Measurements from ENCODE around the gene CRYL1. TPM values are rescaled to one million over a fixed set of nuclear protein-coding genes. Genes with fewer than 3 reads are reported as not detected.

The CRYL1 gene
- total and polyA plus RNA-seq, 2 of the 13 experiments (the other 11 are each of a cell fraction or from before 2014, with no cell fraction given) = 57.2 to 115 TPM

DNA sequence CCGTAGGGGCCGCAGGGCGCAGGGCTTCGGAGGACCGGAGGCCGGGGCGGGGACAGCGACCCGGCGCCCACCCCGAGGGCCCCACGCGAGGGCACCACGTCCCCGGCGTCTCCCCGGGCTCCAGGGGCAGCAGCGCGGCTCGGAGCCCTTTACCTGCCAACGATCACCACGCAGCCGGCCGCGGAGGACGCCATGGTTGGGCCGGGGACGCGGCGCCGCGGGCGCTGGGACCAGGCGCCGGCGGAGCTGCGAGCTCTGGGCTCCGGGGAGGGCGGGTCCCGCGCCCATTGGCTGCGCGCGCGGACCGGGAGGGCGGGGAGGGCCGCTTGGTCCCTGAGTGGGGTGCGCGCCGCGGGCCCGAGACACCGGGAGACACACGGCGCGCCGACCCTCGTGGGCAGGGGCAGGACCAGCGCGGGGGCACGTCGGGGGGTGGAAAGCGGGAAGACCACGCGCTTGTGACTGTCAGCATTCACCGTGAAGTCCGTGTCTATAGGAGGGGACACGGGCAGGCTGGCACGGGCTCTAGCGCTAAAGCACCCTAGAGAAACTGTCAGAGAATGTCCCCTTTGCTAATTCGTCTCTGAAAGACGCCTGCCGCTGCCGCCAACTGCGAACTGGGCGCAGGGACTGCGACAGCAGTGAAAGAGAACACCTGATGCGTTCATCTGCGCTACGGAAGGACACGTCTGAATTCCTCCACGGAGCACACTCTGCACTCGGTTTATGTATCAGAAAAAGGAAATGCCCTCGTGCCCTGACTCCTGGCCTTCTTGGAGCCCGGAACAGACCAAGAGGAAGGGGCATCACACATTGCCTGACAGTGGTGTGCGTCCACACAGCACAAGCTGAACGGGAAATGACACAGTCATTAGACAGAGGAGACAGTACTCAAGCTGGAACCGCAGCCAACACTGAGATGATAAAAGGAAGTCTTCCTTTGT is at the start of gene CRYL1 (continued):
- TF ChIP-seq ZNF749 (CRISPR knock-in tag; IDR thresholded peaks at IDR 0.05; ENCODE audit: borderline replicate concordance) = no peak
- no peak for TF ChIP-seq ZNF441 (CRISPR knock-in tag; IDR thresholded peaks at IDR 0.05; ENCODE audit: borderline replicate concordance)
- TF ChIP-seq ZNF333 (CRISPR knock-in tag; IDR thresholded peaks at IDR 0.05; ENCODE audit: borderline replicate concordance) = no peak
- peak; percentile 70; the same call in 1 of the 2 replicates for TF ChIP-seq ZFP82 (CRISPR knock-in tag; IDR thresholded peaks at IDR 0.05; ENCODE audit: borderline replicate concordance)
- no peak for TF ChIP-seq ZNF260 (CRISPR knock-in tag; IDR thresholded peaks at IDR 0.05; ENCODE audit: borderline replicate concordance, low read depth)
- no peak for TF ChIP-seq ZNF484 (CRISPR knock-in tag; IDR thresholded peaks at IDR 0.05; ENCODE audit: borderline replicate concordance, low read depth)
- no peak for TF ChIP-seq MZF1 (CRISPR knock-in tag; IDR thresholded peaks at IDR 0.05; ENCODE audit: borderline replicate concordance)
- TF ChIP-seq GFI1 (CRISPR knock-in tag; IDR thresholded peaks at IDR 0.05; ENCODE audit: borderline replicate concordance) = peak; percentile 64; the same call in 1 of the 2 replicates
- no peak for TF ChIP-seq TBX3 (IDR thresholded peaks at IDR 0.05; ENCODE audit: borderline replicate concordance)
- TF ChIP-seq PPARG (CRISPR knock-in tag; conservative IDR thresholded peaks at IDR 0.05) = no peak
- TF ChIP-seq NFKB2 (CRISPR knock-in tag; IDR thresholded peaks at IDR 0.05; ENCODE audit: borderline replicate concordance) = peak; percentile 65; the same call in 1 of the 2 replicates
- TF ChIP-seq MIXL1 (CRISPR knock-in tag; IDR thresholded peaks at IDR 0.05) = 0 out of 2 replicates have a peak, but pooled peaks have one; percentile 14
- TF ChIP-seq MED8 (CRISPR knock-in tag; IDR thresholded peaks at IDR 0.05; ENCODE audit: insufficient replicate concordance) = peak; percentile 56
- TF ChIP-seq, protein P1, sequence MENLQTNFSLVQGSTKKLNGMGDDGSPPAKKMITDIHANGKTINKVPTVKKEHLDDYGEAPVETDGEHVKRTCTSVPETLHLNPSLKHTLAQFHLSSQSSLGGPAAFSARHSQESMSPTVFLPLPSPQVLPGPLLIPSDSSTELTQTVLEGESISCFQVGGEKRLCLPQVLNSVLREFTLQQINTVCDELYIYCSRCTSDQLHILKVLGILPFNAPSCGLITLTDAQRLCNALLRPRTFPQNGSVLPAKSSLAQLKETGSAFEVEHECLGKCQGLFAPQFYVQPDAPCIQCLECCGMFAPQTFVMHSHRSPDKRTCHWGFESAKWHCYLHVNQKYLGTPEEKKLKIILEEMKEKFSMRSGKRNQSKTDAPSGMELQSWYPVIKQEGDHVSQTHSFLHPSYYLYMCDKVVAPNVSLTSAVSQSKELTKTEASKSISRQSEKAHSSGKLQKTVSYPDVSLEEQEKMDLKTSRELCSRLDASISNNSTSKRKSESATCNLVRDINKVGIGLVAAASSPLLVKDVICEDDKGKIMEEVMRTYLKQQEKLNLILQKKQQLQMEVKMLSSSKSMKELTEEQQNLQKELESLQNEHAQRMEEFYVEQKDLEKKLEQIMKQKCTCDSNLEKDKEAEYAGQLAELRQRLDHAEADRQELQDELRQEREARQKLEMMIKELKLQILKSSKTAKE (CRISPR knock-in tag; IDR thresholded peaks at IDR 0.05; ENCODE audit: borderline replicate concordance) = no peak
- TF ChIP-seq, protein P2, sequence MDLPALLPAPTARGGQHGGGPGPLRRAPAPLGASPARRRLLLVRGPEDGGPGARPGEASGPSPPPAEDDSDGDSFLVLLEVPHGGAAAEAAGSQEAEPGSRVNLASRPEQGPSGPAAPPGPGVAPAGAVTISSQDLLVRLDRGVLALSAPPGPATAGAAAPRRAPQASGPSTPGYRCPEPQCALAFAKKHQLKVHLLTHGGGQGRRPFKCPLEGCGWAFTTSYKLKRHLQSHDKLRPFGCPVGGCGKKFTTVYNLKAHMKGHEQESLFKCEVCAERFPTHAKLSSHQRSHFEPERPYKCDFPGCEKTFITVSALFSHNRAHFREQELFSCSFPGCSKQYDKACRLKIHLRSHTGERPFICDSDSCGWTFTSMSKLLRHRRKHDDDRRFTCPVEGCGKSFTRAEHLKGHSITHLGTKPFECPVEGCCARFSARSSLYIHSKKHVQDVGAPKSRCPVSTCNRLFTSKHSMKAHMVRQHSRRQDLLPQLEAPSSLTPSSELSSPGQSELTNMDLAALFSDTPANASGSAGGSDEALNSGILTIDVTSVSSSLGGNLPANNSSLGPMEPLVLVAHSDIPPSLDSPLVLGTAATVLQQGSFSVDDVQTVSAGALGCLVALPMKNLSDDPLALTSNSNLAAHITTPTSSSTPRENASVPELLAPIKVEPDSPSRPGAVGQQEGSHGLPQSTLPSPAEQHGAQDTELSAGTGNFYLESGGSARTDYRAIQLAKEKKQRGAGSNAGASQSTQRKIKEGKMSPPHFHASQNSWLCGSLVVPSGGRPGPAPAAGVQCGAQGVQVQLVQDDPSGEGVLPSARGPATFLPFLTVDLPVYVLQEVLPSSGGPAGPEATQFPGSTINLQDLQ (CRISPR knock-in tag; IDR thresholded peaks at IDR 0.05) = 0 out of 2 replicates have a peak, but pooled peaks have one; percentile 44
- no peak for TF ChIP-seq TP53 (CRISPR knock-in tag; conservative IDR thresholded peaks at IDR 0.05)
- TF ChIP-seq HNRNPH1 (optimal IDR thresholded peaks at IDR 0.05; ENCODE audit: low read depth, low read length) = no peak
- TF ChIP-seq ZFP36 (IDR thresholded peaks at IDR 0.05; ENCODE audit: borderline replicate concordance, low read depth, low read length, partially characterized antibody) = no peak
- no peak for TF ChIP-seq TOE1 (CRISPR knock-in tag; IDR thresholded peaks at IDR 0.05)

Data from HepG2 (cell line).